ENCODE measurements around the gene EGLN2. TPM values are rescaled to one million over a fixed set of nuclear protein-coding genes. Genes with fewer than 3 reads are reported as not detected.
"Not testable (repeated sequence)": the region's sequence is repeated elsewhere in the genome, so short reads cannot be mapped to it uniquely, and the experiment has no call there.

Gene EGLN2
- total and polyA plus RNA-seq, 10 of the 15 experiments (the other 5 are each of a cell fraction or from before 2014, with no cell fraction given): 8.6 to 93.0 (median 66.8) TPM

DNA sequence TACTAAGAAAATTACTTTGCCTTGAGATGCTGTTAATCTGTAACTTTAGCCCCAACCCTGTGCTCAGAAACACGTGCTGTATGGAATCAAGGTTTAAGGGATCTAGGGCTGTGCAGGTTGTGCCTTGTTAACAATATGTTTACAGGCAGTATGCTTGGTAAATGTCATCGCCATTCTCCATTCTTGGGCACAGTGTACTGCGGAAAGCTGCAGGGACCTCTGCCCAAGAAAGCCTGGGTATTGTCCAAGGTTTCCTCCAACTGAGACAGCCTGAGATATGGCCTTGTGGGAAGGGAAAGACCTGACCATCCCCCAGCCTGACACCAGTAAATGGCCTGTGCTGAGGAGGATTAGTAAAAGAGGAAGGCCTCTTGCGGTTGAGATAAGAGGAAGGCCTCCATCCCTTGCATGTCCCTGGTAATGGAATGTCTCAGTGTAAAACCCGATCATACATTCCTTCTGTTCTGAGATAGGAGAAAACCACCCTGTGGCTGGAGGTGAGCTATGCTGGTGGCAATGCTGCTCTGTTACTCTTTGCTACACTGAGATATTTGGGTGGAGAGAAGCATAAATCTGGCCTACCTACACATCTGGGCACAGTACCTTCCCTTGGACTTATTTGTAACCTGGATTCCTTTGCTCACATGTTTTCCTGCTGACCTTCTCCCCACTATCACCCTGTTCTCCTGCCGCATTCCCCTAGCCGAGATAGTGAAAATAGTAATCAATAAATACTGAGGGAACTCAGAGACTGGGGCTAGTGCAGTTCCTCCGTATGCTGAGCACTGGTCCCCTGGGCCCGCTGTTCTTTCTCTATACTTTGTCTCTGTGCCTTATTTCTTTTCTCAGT lies 23.9 kb downstream of the EGLN2 start:
- H3K27ac ChIP-seq (ENCODE audit: control insufficient read depth, insufficient read depth); H2AFZ ChIP-seq (ENCODE audit: control insufficient read depth, low read depth, low read length); H3K9ac ChIP-seq (ENCODE audit: control insufficient read depth, insufficient read depth, low read length); H3K4me3 ChIP-seq; CTCF ChIA-PET; H4K20me1 ChIP-seq (ENCODE audit: control insufficient read depth, insufficient read depth); DNase-seq (ENCODE audit: low read depth, low spot score); H3K27me3 ChIP-seq (replicated peaks in 1 of 2; ENCODE audit: control insufficient read depth in 2 of 2, insufficient read depth in 2 of 2, low read length in 1 of 2); ATAC-seq; H3K9me3 ChIP-seq (replicated peaks; ENCODE audit: control insufficient read depth, insufficient read depth, low read length); H3K36me3 ChIP-seq (ENCODE audit: control insufficient read depth in 2 of 2, insufficient read depth in 2 of 2, low read length in 1 of 2); H3K79me2 ChIP-seq (ENCODE audit: control insufficient read depth, insufficient read depth, low read length); BruUV-seq (replicated peaks); FAIRE-seq; POLR2A ChIA-PET; intact Hi-C loops (cut with micrococcal nuclease; ENCODE audit: unreplicated experiment): not testable (repeated sequence)
- SMC1A ChIA-PET (ENCODE audit: uncharacterized antibody, unreplicated experiment): interaction anchor here (0.8 kb wide), 1 partner anchor 160 kb away, joined by 3 read pairs; no protein-coding TSS in a partner anchor
- TF ChIP-seq RUNX3 (IDR thresholded peaks at IDR 0.05; ENCODE audit: low read length): peak; percentile 79
- TF ChIP-seq SPI1 (IDR thresholded peaks at IDR 0.05; ENCODE audit: borderline replicate concordance, insufficient read depth, low read depth, low read length): peak; percentile 63; the same call in 1 of the 2 replicates
- 0 out of 4 replicates have a peak, but pooled peaks of 1 of the 2 experiments have one; percentile 17 for TF ChIP-seq IKZF2 (IDR thresholded peaks at IDR 0.05)
- 0 out of 2 replicates have a peak, but pooled peaks have one; percentile 19 for TF ChIP-seq IKZF1 (conservative IDR thresholded peaks at IDR 0.05)
- peak; percentile 59; the same call in 1 of the 2 replicates for TF ChIP-seq EED (IDR thresholded peaks at IDR 0.05; ENCODE audit: low read depth)
- 57% methylated on average over 9 of the region's 9 CpGs for whole genome bisulfite sequencing (ENCODE audit: insufficient coverage, insufficient replicate concordance, low lambda C conversion rate, missing lambda C conversion rate)
- Histone ChIP-seq H3K4me2 (ENCODE audit: control insufficient read depth, insufficient read depth) (0 out of 2 replicates have a peak overlapping the region, but pooled peaks have one; percentile 13), H3K4me1 (ENCODE audit: control insufficient read depth, insufficient read depth, low read length) (peaks cover 11% of the 10 kb centered on the region)
- RAD21 ChIA-PET (ENCODE audit: unreplicated experiment): interaction anchor here (0.6 kb wide), 1 partner anchor 157 kb away, joined by 3 read pairs; no protein-coding TSS in a partner anchor
- in situ Hi-C loops (cut with MboI): loop anchor here (5.0 kb wide), 1 partner anchor 166 kb away; no protein-coding TSS in a partner anchor

DNA sequence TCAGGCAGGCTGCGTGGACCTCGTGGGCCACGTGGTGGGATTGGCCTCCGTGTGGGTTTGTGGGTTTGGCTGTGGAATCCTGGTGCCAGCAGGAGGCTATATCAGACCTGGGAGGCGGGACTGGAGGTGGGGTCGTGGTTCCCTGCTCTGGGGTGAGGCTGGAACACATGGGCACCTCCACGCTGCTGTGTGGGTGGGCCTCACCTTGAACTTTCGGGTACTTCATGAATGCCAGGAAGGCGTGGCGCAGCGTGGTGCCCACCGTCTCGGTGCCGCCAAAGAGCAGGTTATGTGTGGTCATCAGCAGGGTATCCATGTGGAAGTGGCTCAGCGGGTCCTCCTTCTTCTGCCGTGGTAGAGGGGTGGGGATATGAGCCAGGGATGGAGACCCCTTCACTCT lies 25.9 kb downstream of the EGLN2 start:
- H2AFZ ChIP-seq (ENCODE audit: control insufficient read depth, low read depth, low read length); ATAC-seq; H3K4me2 ChIP-seq (ENCODE audit: control insufficient read depth, insufficient read depth); H3K27me3 ChIP-seq (replicated peaks in 1 of 2; ENCODE audit: control insufficient read depth in 2 of 2, insufficient read depth in 2 of 2, low read length in 1 of 2); H3K4me3 ChIP-seq; H3K27ac ChIP-seq (ENCODE audit: control insufficient read depth, insufficient read depth); H3K9me3 ChIP-seq (replicated peaks; ENCODE audit: control insufficient read depth, insufficient read depth, low read length); H3K4me1 ChIP-seq (ENCODE audit: control insufficient read depth, insufficient read depth, low read length); H3K9ac ChIP-seq (ENCODE audit: control insufficient read depth, insufficient read depth, low read length); POLR2A ChIA-PET; RAD21 ChIA-PET (ENCODE audit: unreplicated experiment); H4K20me1 ChIP-seq (ENCODE audit: control insufficient read depth, insufficient read depth); DNase-seq (ENCODE audit: low read depth, low spot score); BruUV-seq (replicated peaks); H3K36me3 ChIP-seq (ENCODE audit: control insufficient read depth in 2 of 2, insufficient read depth in 2 of 2, low read length in 1 of 2); intact Hi-C loops (cut with micrococcal nuclease; ENCODE audit: unreplicated experiment); H3K79me2 ChIP-seq (ENCODE audit: control insufficient read depth, insufficient read depth, low read length); FAIRE-seq; SMC1A ChIA-PET (ENCODE audit: uncharacterized antibody, unreplicated experiment): not testable (repeated sequence)
- 66% methylated on average over 16 of the region's 16 CpGs for WGBS (ENCODE audit: insufficient coverage, insufficient replicate concordance, low lambda C conversion rate, missing lambda C conversion rate)
- CTCF ChIA-PET: interaction anchor here (0.6 to 1.6 kb wide), 2 partner anchors 19 to 162 kb away, joined by 3 to 5 read pairs; no protein-coding TSS in a partner anchor
- in situ Hi-C loops (cut with MboI): loop anchor here (5.0 kb wide), 1 partner anchor 168 kb away; no protein-coding TSS in a partner anchor

DNA sequence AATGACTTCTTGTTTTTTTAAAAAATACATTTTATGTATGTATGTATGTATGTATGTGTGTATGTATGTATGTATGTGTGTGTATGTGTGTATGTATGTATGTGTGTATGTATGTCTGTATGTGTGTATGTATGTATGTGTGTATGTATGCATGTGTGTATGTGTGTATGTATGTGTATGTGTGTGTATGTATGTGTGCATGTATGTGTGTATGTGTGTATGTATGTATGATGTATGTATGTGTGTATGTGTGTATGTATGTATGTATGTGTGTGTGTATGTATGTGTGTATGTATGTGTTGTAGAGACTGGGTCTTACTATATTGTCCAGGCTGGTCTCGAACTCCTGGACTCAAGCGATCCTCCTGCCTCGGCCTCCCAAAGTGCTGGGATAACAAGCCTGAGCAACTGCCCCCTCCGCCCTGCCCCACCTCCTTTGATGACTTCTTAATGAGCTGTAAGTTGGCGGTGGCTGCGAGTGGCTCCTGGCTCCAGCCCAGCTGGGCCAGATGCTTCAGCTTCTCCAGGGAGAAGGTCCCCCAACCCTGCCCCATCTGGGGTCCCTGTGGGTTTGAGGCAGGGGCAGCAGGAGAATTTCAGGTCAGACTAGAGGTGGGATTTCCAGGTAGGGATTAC lies 26.6 kb downstream of the EGLN2 start:
- H4K20me1 ChIP-seq (ENCODE audit: control insufficient read depth, insufficient read depth); RAD21 ChIA-PET (ENCODE audit: unreplicated experiment); H2AFZ ChIP-seq (ENCODE audit: control insufficient read depth, low read depth, low read length); SMC1A ChIA-PET (ENCODE audit: uncharacterized antibody, unreplicated experiment); POLR2A ChIA-PET; H3K4me3 ChIP-seq; H3K4me2 ChIP-seq (ENCODE audit: control insufficient read depth, insufficient read depth); BruUV-seq (replicated peaks); DNase-seq (ENCODE audit: low read depth, low spot score); H3K27ac ChIP-seq (ENCODE audit: control insufficient read depth, insufficient read depth); H3K9ac ChIP-seq (ENCODE audit: control insufficient read depth, insufficient read depth, low read length); FAIRE-seq; H3K9me3 ChIP-seq (replicated peaks; ENCODE audit: control insufficient read depth, insufficient read depth, low read length); H3K4me1 ChIP-seq (ENCODE audit: control insufficient read depth, insufficient read depth, low read length); H3K79me2 ChIP-seq (ENCODE audit: control insufficient read depth, insufficient read depth, low read length); intact Hi-C loops (cut with micrococcal nuclease; ENCODE audit: unreplicated experiment); ATAC-seq; H3K27me3 ChIP-seq (replicated peaks in 1 of 2; ENCODE audit: control insufficient read depth in 2 of 2, insufficient read depth in 2 of 2, low read length in 1 of 2); in situ Hi-C loops (cut with MboI); H3K36me3 ChIP-seq (ENCODE audit: control insufficient read depth in 2 of 2, insufficient read depth in 2 of 2, low read length in 1 of 2): not testable (repeated sequence)
- CTCF ChIA-PET: interaction anchor here (0.6 to 1.6 kb wide), 2 partner anchors 20 to 162 kb away, joined by 3 to 5 read pairs; no protein-coding TSS in a partner anchor
- 80% methylated on average over 2 of the region's 6 CpGs for whole genome bisulfite sequencing (ENCODE audit: insufficient coverage, insufficient replicate concordance, low lambda C conversion rate, missing lambda C conversion rate)
